HCT116 (cell line): Measurements from ENCODE around the gene MUC5B. TPM values are rescaled to one million over a fixed set of nuclear protein-coding genes. Genes with fewer than 3 reads are reported as not detected.

Experiments used
- ATAC-seq: fragments of 200-7000 bp; cut with Tn5 transposase; 2 replicates; pipeline ENCODE4 v1.9.1; 2020; ENCODE audit warnings: mild to moderate bottlenecking, moderate library complexity
- BruUV-seq: library from RNA; stranded (reverse); fragments of 400-500 nt; replicated peaks from 2 replicates; lab custom pipeline; 2021; lab: Mats Ljungman, UMichigan
- CTCF ChIA-PET: fragments of 300-600 bp; sonication (Branson Sonifier 250); formaldehyde crosslinking; loops from one replicate; lab custom pipeline; 2021; ENCODE audit warnings: antibody characterized with exemption; lab: Charles Lee
- POLR2A ChIA-PET: fragments of 300-600, 350-600 bp; sonication (Branson Sonifier 250); formaldehyde crosslinking; loops from one replicate; lab custom pipeline; 2021; ENCODE audit warnings: antibody characterized with exemption; lab: Charles Lee
- RAD21 ChIA-PET, 2 experiments: fragments of 300-600 bp; sonication (Branson Sonifier 250); formaldehyde crosslinking; loops; one replicate each; lab custom pipeline; 2023; ENCODE audit warnings: low total read pairs in 2 of 2; ENCODE audit not compliant: uncharacterized antibody in 2 of 2, unreplicated experiment in 2 of 2, low non-redundant PET in 1 of 2; lab: Charles Lee
- DNase-seq: peaks from one replicate; pipeline ENCODE4 v3.0.0-alpha.2; 2010; ENCODE audit warnings: low read depth, low spot score
- H2AFZ ChIP-seq: fragments of 200-600 bp; shearing (Covaris generic), sonication (generic); 2 replicates; pipeline ENCODE4 v1.6.1; 2017; ENCODE audit warnings: low read depth, mixed run types, mixed read lengths, antibody characterized with exemption, low read length; ENCODE audit not compliant: poor library complexity, severe bottlenecking
- H3K27ac ChIP-seq: 2 replicates; pipeline ENCODE4 v1.5.1; 2012; ENCODE audit warnings: low read depth, low read length
- H3K27me3 ChIP-seq: fragments of 200-600 bp; sonication (generic); 2 replicates; pipeline ENCODE4 v1.6.1; 2016; ENCODE audit warnings: mixed run types, low read length, mixed read lengths; ENCODE audit not compliant: insufficient read depth
- H3K36me3 ChIP-seq, 2 experiments: fragments of 200-500 bp in 1 of 2; fragments of 200-600 bp in 1 of 2; sonication (Bioruptor generic) in 1 of 2; sonication (generic) in 1 of 2; 2 replicates each; pipeline versions ENCODE4 v1.5.1 to v1.6.1; 2014 to 2016; ENCODE audit warnings: low read length in 2 of 2, inconsistent platforms in 1 of 2, mixed read lengths in 1 of 2, mixed run types in 1 of 2; ENCODE audit not compliant: insufficient read depth in 2 of 2, control insufficient read depth in 1 of 2
- H3K4me1 ChIP-seq, 2 experiments: fragments of 200-600 bp in 1 of 2; sonication (generic) in 1 of 2; 2 replicates each; pipeline versions ENCODE4 v1.5.1 to v1.6.1; 2012 to 2017; ENCODE audit warnings: low read length in 2 of 2, inconsistent platforms in 1 of 2, mild to moderate bottlenecking in 1 of 2, mixed read lengths in 1 of 2, mixed run types in 1 of 2, moderate library complexity in 1 of 2; ENCODE audit not compliant: insufficient read depth in 2 of 2, control insufficient read depth in 1 of 2
- H3K4me2 ChIP-seq: fragments of 200-600 bp; sonication (generic); 2 replicates; pipeline ENCODE4 v1.6.1; 2017; ENCODE audit warnings: mixed run types, low read length, mixed read lengths
- H3K4me3 ChIP-seq, 2 experiments: fragments of 200-600 bp in 1 of 2; sonication (generic) in 1 of 2; replicated peaks in 1 of 2; 2 replicates each; pipeline ENCODE4 v1.5.1; 2011 to 2016; ENCODE audit warnings: low read length in 2 of 2, control low read depth in 1 of 2, low read depth in 1 of 2, mild to moderate bottlenecking in 1 of 2, mixed read lengths in 1 of 2, mixed run types in 1 of 2
- H3K79me2 ChIP-seq: fragments of 200-600 bp; sonication (generic); 2 replicates; pipeline ENCODE4 v1.6.1; 2017; ENCODE audit warnings: mild to moderate bottlenecking, mixed run types, low read length, moderate library complexity, mixed read lengths; ENCODE audit not compliant: insufficient read depth
- H3K9ac ChIP-seq: fragments of 200-600 bp; sonication (generic); 2 replicates; pipeline ENCODE4 v1.6.1; 2016; ENCODE audit warnings: low read length, mixed read lengths
- H3K9me2 ChIP-seq: fragments of 200-600 bp; sonication (generic), shearing (Covaris generic); 2 replicates; pipeline ENCODE4 v1.6.1; 2017; ENCODE audit warnings: mixed run types, mild to moderate bottlenecking, moderate library complexity; ENCODE audit not compliant: insufficient read depth
- H3K9me3 ChIP-seq, 2 experiments: fragments of 200-500 bp in 1 of 2; fragments of 200-600 bp in 1 of 2; sonication (Bioruptor generic) in 1 of 2; sonication (generic) in 1 of 2; 2 replicates each; pipeline ENCODE4 v1.6.1; 2014 to 2017; ENCODE audit warnings: low read length in 2 of 2, mixed read lengths in 2 of 2, inconsistent platforms in 1 of 2, low read depth in 1 of 2, mild to moderate bottlenecking in 1 of 2, mixed run types in 1 of 2, moderate library complexity in 1 of 2; ENCODE audit not compliant: control insufficient read depth in 1 of 2, insufficient read depth in 1 of 2
- H4K20me1 ChIP-seq: fragments of 200-600 bp; sonication (generic), shearing (Covaris generic); 2 replicates; pipeline ENCODE4 v1.6.1; 2017; ENCODE audit warnings: mixed run types, mild to moderate bottlenecking, moderate library complexity; ENCODE audit not compliant: insufficient read depth
- ATF3 ChIP-seq: IDR thresholded peaks from 2 replicates; pipeline ENCODE4 v1.6.1; 2012
- CBX3 ChIP-seq: IDR thresholded peaks from 2 replicates; pipeline ENCODE4 v1.6.1; 2012; ENCODE audit warnings: low read depth
- CEBPB ChIP-seq: IDR thresholded peaks from 2 replicates; pipeline ENCODE4 v1.6.1; 2012; ENCODE audit warnings: low read depth
- EGR1 ChIP-seq: IDR thresholded peaks from 2 replicates; pipeline ENCODE4 v1.6.1; 2012; ENCODE audit warnings: low read depth
- EZH2 ChIP-seq: fragments of 200-600 bp; sonication (generic); IDR thresholded peaks from 2 replicates; pipeline ENCODE4 v1.6.1; 2017; ENCODE audit warnings: antibody characterized with exemption, mixed run types
- FOSL1 ChIP-seq: IDR thresholded peaks from 2 replicates; pipeline ENCODE4 v1.6.1; 2012; ENCODE audit warnings: low read depth
- JUND ChIP-seq: IDR thresholded peaks from 2 replicates; pipeline ENCODE4 v1.6.1; 2012
- POLR2A ChIP-seq: IDR thresholded peaks from 2 replicates; pipeline ENCODE4 v1.7.0; 2011; ENCODE audit warnings: borderline replicate concordance; ENCODE audit not compliant: insufficient read depth, insufficient read length; ENCODE audit errors: extremely low read depth
- POLR2AphosphoS5 ChIP-seq: IDR thresholded peaks from 2 replicates; pipeline ENCODE4 v1.6.1; 2011; ENCODE audit warnings: mild to moderate bottlenecking, low read depth, low read length, moderate library complexity
- RAD21 ChIP-seq: IDR thresholded peaks from 2 replicates; pipeline ENCODE4 v1.6.1; 2012; ENCODE audit warnings: low read depth, mild to moderate bottlenecking
- SP1 ChIP-seq: IDR thresholded peaks from 2 replicates; pipeline ENCODE4 v1.6.1; 2012; ENCODE audit warnings: low read depth
- SRF ChIP-seq: IDR thresholded peaks from 2 replicates; pipeline ENCODE4 v1.6.1; 2012; ENCODE audit warnings: low read depth
- TCF7L2 ChIP-seq: IDR thresholded peaks from 2 replicates; pipeline ENCODE4 v1.7.0; 2011; ENCODE audit warnings: borderline replicate concordance, inconsistent platforms; ENCODE audit not compliant: insufficient read depth, insufficient read length; ENCODE audit errors: extremely low read depth
- ZFX ChIP-seq: fragments of 450-650 bp; IDR thresholded peaks from 2 replicates; pipeline ENCODE4 v1.6.1; 2017
- ZNF274 ChIP-seq: fragments of 200-500 bp; sonication (Bioruptor generic); IDR thresholded peaks from 2 replicates; pipeline ENCODE4 v1.6.1; 2014; ENCODE audit warnings: mild to moderate bottlenecking, low read depth, low read length, inconsistent platforms
- intact Hi-C: fragments of 100-400 bp; cut with micrococcal nuclease; formaldehyde crosslinking; loops from 2 replicates; pipeline ENCODE4 v1.10.0; 2022
- total RNA-seq: library from RNA; stranded (reverse); gene quantifications from one replicate; pipeline ENCODE4 v1.2.1, GENCODE V29; 2021; ENCODE audit not compliant: unreplicated experiment
- TF ChIP-seq, protein P1 (sequence below), 3 experiments: fragments of 200-600 bp in 1 of 3; sonication (generic) in 1 of 3; IDR thresholded peaks in 2 of 3; conservative IDR thresholded peaks in 1 of 3; 2 replicates each; pipeline ENCODE4 v1.5.1; 2012 to 2017; ENCODE audit warnings: low read depth in 2 of 3, low read length in 2 of 3, antibody characterized with exemption in 1 of 3, borderline replicate concordance in 1 of 3, control low read depth in 1 of 3, mild to moderate bottlenecking in 1 of 3, mixed read lengths in 1 of 3, mixed run types in 1 of 3, moderate library complexity in 1 of 3; ENCODE audit not compliant: insufficient read depth in 1 of 3

Gene MUC5B
- total RNA-seq, 1 experiment from 2014 or later: 1.5 TPM

DNA sequence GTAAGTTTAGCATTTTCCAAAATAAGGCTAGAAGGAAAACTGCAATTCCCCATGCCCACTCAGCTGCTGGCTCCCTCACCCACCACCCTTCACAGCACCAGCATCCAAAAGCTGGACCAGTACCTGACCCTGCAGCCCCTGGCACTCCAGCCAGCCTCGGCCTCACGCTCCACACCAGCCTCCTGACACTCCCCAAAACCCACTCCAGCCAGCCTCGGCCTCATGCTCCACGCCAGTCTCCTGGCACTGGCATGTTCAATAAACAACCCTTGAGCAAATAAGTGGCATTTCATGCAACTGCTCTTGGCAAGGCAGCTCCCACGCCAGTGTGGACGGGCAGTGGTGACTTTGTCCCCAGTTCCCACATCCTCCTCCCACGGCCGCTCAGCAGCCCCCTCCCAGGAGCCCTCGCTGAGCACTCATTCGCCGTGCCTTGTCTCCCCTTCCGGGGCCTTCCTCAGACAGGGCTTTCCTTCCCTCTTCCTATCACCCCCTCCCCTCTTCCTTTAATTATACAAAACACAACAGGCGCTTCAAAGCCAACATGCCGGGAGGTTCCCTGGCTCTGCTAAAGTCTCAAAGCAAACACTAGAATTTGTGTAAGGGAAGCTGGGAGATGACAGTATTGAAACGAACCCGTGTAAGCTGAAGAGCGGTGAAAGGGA lies 79.7 kb downstream of the MUC5B start:
- Histone ChIP-seq H3K4me3 (no peak overlapping the region), H3K27me3 (no peaks in the 10 kb centered on the region), H3K79me2 (peaks cover 52% of the 10 kb centered on the region), H3K9me2 (no peaks in the 10 kb centered on the region), H3K27ac (no peak overlapping the region), H4K20me1 (no peaks in the 10 kb centered on the region), H3K4me2 (no peak overlapping the region), H3K36me3 (0 out of 4 replicates have a peak, but pooled peaks cover 0 to 2% of the 10 kb centered on the region in 2 experiments), H3K9me3 (no peaks in the 10 kb centered on the region), H3K4me1 (peaks cover 0 to 2% of the 10 kb centered on the region in 2 experiments; a peak in 1 of 4 replicates), H3K9ac (no peak overlapping the region), H2AFZ (no peak overlapping the region)
- no peak for ATAC-seq
- DNase-seq: no peak
- ChIA-PET POLR2A (no interaction called here), RAD21 (no interaction called here), CTCF (no interaction called here)
- TF ChIP-seq JUND (no peak), EGR1 (no peak), CBX3 (no peak), EZH2 (no peak), ZFX (no peak), FOSL1 (no peak), SP1 (no peak), CEBPB (no peak), ZNF274 (no peak), SRF (no peak), TCF7L2 (no peak), POLR2A (no peak), ATF3 (no peak), POLR2AphosphoS5 (no peak), RAD21 (no peak)
- TF ChIP-seq, protein P1, sequence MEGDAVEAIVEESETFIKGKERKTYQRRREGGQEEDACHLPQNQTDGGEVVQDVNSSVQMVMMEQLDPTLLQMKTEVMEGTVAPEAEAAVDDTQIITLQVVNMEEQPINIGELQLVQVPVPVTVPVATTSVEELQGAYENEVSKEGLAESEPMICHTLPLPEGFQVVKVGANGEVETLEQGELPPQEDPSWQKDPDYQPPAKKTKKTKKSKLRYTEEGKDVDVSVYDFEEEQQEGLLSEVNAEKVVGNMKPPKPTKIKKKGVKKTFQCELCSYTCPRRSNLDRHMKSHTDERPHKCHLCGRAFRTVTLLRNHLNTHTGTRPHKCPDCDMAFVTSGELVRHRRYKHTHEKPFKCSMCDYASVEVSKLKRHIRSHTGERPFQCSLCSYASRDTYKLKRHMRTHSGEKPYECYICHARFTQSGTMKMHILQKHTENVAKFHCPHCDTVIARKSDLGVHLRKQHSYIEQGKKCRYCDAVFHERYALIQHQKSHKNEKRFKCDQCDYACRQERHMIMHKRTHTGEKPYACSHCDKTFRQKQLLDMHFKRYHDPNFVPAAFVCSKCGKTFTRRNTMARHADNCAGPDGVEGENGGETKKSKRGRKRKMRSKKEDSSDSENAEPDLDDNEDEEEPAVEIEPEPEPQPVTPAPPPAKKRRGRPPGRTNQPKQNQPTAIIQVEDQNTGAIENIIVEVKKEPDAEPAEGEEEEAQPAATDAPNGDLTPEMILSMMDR (IDR thresholded peaks at IDR 0.05 in 2 of 3, conservative IDR thresholded peaks at IDR 0.05 in 1 of 3; ENCODE audit: borderline replicate concordance in 1 of 3, insufficient read depth in 1 of 3, low read depth in 2 of 3, low read length in 2 of 3): no peak
- intact Hi-C loops: no loop called here
- no TSS peak for BruUV-seq
